ENCODE data around the gene RALGPS1.
A peak's percentile ranks its signal among the peaks of the same experiment; 100 is the strongest.

The RALGPS1 gene

DNA sequence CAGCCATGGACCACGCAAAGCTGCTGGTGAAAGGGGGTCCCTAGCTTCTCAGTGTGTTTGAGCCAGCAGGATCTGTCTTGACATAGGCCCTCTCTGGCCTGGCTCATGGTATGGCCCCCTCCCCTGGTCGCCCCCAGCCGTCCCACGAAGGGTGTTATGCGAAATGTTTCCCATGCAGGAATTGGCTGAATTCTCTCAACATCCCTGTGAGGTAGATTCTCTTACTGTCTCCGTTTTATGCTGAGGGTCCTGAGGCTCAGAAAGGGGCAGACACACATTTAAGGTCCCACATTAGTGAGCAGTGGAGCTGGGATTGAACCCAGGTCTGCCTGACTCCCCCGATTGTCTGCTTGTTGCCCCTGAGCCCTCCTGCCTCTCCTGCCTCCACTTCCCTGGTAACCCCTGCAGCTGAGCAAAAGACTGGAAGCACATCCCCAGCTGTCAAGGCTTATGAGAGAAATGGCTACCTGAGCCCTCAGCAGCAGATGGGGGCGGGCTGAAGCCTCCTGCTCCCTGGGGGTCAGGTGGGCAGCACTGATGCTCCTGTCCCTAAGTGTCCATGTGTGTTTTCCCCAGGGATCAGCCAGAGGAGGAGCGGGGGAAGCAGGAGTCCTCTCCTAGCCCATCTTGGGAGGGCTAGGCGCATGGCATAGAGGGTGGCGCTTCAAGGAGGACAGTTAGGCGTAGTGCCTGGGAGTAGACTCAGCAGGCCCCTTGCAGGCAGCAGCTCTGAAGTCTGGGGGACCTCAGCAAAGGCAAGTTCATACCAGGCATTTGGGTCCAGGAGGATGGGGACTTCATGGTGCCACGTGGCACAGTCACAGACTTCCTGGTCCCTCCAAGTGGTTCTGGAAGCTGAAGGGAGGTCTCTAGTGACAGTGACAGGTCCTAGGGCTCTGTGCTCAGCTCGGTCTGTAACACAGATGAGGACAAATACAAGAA lies 301.0 kb downstream of the RALGPS1 start:
- DNase-seq: no peak

DNA sequence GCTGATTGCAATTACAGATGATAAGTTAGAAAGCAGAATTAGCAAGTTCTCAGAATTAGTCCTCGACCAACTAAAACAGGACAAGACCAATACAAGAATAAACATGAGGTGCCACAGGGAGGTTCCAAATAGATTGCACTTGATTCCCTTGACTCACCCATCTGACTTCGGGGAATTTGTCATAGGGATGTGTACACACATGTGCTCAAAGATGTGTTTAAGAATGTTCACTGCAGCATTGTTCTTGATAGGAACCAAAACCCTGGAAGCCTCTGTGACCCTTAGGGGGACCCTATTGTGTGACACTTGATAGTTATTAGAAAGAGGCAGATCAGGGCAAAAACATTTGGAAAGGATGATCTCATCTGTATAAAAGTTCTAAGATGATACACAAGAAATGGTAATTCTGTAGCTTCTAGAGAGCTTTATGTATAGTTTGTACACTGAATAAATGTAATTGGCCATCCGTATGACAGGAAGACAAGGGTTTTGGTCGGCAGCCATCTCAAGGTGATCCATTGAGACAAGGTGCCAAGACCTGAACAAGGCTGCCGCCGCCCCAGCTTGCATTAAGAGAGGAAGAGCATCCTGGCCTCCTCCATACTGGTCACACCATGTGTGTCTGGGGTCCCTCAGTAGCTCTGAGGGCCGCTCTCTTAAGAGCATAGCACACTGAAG lies 301.8 kb downstream of the RALGPS1 start:
- DNase-seq: no peak

DNA sequence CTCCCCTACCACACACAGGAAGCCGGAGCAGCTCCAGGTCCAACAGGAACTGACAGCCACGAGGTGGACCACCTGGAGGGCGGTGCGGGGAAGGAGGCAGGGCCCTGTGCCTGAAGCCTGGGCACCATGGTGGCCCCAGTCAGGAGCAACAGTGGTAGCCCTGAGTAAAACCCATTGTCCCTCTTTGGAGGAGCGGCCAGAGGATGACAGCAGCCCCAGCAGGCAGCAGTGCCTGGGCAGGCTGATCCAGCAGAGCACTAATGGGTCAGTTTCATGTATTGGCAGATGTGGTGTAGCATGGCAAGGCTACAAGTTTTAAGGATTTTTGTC lies 302.3 kb downstream of the RALGPS1 start:
- DNase-seq: no peak

DNA sequence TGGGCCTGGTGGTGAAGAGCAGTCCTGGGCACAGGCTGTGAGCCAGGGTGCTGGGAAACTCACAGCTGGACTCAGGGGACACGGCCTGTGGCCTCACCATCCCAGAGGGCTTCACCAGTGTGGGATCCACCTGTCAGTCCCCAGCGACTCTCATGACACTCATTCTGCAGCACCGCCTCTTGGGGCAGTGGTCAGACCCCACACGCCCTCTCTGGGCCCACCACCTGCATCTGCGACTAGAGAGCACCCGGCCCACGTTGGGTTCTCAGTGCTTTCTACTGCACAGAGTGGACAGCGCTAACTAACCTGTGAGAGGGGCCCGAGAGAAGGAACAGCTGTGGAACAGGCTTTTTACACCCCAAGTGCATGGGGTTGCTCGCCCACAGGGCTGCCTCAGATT lies 304.2 kb downstream of the RALGPS1 start:
- no peak for DNase-seq

DNA sequence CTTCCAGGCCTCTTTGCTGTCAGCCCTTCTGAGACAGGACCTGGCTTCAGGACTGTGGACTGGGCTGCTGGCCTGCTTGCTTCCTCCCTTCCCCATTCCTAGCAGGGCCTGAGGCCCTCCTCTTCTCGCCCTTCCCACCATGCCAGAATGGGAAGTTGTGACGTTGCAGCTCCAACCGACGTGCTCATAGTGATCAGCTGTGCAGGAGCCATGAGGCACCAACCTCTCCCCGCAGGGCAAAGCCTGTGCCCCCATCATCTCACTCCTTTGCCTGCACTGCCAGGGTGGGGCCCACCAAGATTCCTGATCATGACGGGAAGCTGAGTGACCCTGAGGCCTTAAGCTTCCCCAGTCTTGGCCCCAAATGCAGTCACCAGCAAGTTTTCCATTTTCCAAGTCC lies 304.9 kb downstream of the RALGPS1 start:
- DNase-seq: no peak

DNA sequence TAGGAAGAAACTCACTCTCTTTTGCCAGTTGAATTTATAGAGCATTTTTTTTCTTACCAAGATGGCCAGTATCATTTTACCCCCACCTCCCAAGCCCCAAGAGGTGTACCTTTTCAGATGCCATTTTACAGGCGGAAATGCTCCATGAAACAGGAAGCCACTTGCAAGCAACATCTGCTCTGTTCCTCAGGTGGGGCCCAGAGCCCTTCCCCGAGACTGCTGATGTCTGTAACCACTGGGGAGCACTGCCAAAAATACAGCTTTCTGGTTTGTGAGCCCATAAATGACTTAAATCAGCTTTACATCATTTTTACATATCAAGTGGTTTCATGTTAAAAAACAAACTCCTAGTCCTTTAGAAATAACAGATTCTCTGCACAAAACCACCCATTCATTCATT lies 307.1 kb downstream of the RALGPS1 start:
- no peak for DNase-seq

DNA sequence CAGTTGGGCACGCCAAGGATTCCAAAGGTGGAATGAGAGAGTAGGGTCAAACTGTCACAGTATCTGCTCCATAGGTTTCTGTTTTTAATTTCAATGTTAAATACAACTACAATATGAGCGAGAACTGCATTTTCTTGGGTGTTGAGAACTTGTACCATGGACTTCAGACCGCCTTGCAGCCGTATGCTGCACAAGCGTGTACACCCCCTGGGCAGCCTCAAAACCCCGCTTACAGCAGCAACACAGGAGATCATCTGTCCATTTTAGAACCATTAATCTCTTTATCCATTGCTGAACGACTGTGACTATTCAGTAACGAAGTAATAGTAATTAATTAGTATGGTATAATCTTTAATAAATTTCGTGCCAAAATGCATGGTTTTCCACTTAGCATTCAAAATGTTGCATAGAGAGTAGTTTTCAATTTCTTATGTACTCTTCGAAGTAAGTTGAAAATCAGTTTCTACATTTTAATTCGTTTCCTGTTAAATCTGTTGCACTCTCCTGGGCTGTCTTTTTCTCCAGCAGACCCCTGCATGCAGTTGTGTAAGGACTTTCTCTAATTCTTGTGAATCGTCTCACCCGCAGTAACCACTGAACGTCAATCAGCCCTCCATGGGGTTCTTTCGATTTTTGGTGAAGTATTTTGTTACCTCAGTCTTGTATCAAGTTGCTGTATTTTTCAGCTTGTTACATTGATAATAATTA lies 308.0 kb downstream of the RALGPS1 start:
- DNase-seq: no peak

DNA sequence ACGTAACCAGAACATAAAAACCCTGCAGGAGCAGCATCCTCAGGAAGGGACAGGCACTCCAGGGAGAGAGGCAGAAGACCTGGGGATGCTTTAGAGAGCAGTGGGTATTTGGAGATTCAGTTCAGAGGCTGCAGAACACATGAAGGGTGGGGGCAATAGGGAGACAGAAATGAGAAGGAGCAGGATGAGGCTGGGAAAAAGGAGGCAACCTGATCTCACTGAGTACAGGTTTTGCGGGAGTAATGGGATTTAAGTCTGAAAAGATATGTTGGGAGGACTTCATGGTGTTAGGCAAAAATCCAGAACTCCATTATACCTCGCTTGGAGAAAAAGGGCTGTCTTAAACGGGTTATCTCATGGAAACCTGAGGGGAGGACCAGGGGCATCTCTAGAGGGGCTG lies 308.7 kb downstream of the RALGPS1 start:
- no peak for DNase-seq

DNA sequence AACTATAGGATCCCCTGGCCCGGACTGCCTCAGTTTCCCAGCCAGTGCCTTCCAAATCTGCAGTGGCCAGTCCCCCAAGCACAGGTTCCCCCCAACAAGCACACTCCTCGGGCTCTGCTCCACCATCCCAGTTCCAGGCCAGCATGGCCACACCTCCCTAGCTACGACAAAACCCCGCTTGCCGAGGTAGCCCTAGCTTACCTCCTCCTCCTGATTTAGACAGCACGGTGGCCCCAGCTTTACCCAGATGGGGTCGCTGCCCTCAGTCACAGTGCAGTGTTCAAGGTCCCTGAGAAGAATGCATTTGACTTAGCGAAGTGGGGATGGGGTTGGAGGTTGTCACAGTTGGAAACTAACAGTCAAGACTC lies 309.2 kb downstream of the RALGPS1 start:
- no peak for DNase-seq

DNA sequence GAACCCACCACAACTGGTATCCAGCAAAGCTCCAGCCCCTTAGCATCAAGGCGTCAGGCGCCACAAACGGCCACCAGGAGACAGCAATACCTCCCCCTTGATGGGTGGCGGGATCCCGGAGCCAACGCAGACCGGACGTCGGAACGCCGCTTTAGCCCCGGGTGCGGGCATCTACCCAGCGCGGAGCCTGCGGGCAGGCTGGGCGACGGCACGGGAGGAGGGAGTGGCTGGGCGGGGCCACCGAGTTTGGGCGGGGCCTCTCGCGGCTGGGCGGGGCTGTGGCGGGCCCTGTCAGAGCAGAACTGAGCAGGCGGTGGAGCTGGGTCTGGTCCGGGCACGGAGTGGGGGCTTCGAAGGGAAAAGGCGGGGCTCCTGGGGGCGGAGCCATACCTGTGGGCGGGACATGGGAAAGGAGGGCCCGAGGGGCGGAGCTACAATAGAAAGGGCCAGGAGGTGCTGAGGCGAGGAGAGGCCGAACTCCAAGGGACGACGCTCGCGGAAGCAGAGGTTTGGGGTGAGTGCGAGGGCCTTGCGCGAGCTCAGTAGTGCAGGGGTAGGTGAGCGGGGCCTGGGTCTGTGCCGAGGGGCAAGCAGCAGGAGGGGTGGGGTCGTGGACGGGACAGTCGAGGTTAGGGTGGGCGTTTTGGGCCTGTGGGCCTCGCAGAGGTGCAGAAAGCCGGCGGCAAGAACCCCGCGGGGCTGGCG lies 309.7 kb downstream of the RALGPS1 start:
- DNase-seq: peak; percentile 78

DNA sequence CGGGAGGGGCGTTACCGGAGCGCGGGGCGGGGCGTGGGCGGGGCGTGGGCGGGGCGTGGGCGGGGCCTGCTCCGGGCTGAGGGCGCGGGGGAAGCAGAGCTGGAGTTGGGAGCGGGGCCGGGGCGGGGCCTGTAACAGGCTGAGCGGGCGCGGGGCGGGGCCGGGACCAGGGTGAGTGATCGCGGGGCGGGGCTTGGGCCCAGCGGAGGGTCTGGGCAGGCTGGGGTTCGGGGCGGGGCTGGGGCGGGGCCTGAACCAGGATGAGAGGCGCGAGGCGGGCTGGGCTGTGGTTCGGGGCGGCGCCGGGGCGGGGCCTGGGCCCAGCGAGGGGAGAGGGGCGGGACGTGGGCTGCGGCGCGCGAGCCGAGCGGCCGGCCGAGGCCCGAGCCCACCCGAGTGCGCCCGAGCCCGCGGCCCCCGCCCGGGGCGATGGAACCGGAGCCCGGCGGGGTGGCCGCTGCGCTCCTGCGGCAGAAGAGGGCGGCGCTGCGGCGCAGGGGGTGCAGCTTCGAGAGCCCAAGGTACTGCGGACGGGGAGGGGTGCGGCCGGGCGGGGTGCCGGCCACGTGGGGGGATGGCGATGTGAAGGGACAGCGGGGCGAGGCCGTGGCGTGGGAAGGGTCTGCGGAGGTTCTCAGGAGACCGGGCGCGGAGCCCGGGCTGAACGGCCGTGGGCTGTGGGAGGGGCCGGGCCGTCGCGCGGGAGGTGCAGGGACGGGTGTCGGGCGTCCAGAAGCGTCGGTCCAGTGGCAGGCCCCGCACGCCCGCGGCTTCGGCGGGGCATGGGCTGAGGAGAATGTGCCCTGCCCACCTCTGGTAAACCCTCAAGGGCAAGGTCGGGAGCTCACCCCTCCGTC lies 310.5 kb downstream of the RALGPS1 start:
- peak; percentile 89 for DNase-seq

DNA sequence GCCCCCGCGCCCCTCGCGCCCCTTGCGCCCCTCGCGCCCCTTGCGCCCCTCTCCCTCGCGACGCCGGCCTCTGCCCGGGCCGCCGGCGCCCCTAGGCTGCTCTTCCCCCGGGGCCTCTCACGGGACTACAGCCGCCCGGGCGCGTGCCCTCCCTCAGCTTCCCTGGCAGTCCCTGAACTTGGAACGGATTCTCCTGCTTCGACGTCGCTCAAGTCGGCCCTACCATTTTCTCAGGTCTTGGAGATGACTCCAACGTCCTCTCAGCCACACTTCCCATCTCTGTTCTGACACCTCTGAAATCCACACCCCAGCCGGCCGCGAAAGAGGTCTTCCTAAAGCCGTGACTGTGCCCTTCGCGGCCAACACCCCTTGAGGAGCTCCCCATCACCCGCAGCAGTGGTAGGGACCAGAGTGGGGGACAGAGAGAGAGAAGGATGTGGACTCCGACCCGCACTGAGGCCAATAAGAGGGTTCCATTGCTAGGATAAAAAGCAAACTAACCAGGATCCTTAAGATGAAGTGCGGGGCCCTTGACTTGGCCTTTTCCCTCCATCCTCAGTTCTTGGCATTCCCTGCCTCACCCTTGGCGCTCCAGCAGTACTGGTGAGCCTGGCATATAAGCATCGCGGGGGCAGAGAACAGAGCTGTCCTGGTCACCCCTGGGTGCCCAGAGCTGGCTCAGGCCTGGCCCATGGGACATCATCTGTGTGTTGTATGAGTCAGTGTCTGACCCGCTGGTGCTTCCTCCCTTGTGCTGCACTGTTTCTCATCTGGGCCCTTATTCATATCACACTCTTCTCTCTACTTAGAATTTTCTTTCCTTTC lies 311.4 kb downstream of the RALGPS1 start:
- no peak for DNase-seq

DNA sequence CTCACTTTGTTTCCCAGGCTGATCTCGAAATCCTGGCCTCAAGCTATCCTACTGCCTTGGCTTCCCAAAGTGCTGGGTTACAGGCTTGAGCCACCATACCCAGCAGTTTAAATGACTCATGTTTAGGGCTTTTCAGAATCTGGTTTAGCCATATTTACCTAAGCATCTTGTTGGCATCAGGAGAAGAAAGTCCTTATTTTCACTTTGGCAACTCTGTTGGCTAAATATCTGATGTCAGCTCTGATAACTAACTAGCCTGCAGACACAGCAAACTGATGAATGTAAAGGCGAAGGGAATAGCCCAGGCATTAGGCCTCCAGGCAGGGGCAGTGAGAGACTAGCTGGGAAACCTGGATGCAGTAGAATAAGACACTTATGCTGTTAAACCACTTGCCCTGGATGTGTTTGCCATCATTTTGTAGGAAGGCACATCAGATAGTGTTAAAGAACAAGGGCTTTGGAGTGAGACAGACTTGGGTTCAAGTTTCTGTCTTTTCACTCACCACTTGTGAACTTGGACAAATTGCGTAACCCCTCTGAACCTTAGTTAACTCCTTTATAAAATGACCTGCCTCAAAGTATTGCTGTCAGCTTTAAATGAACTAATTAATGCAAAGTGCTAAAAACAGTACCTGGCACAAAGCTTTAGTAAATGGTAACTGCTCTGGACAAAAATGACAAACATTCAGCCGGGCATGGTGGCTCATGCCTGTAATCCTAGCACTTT lies 315.3 kb downstream of the RALGPS1 start:
- DNase-seq: no peak

DNA sequence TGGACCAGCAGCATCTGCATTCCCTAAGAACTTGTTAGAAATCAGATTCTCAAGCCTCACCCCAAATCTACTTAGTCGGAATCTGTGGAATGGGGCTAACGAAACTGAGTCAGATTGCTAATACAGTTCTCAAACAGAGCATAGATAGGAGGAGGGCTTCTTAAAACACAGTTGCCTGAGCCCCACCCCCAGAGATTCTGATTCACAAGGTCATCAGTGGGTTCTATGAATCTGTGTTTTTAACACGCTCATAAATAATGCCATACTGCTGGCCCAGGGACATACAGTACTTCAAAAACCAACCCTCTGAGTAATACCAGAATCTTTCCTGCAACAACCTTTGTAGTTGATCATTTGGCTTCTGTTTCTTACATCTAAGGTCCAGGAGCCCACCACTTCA lies 317.1 kb downstream of the RALGPS1 start:
- DNase-seq: no peak

DNA sequence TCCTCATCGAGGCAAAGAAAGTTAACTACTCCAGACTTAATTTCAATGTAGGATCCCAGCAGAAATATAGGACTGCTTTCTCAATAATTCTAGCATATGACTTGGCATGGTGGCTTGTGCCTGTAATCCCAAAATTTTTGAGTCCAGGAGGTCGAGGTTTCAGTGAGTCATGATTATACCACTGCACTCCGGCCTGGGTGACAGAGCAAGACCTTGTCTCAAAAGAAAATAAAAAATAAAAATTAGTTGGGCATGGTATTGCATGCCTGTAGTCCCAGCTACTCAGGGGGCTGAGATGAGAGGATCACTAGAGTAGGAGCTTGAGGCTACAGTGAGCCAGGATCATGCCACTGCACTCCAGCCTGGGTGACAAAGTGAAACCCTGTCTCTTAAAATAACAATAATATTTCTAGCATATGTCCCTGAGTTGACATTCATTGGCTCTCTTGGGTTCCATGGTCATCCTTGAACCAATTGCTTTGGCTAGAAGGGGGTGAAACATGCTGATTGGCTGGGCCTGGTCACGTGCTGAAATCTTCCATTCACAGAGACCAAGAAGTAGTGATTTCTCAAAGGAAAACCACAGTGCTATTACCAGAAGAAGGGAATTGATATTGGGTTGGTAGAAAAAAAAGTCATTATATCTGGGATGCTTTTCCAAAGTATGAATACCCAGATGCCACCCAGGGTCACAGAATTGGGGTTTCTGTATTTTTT lies 318.4 kb downstream of the RALGPS1 start:
- DNase-seq: no peak

DNA sequence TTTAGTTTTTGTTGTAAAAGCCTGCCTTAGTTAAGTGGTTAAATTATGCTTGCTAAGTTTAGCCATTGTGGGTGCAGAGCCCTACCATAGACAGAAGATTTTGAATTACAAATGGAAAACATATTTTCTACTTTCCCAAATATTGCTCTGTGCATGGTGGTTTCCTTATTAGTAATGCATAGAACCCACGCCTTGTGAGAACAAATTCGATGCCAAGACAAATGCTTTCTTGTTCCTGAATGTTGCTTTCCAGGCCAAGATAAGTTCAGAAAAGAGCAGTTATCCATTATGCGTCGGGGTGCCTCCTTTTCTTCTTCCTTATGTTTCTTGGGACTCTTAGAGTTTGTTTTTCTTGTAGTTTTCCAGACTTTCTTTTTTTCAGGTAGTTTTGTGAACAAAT lies 319.0 kb downstream of the RALGPS1 start:
- DNase-seq: no peak

DNA sequence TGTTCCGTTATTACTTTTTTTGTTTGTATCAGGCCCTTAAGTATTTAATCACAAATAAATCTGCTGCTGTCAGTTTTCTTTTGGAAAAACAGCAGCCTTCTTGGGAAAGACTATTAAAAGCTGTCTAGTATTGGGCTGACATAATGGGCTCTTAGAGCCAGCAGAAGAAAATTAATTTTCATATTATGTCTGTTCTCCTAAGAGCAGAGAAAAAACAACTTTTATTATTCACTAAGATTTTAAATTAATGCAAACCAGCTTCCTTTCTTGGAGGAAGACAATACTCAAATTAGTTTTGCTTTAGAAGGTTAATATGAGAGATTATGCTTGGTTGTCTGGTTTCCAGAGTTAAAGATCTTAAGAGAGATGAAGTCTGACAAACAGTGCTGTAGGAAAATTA lies 319.4 kb downstream of the RALGPS1 start:
- no peak for DNase-seq

DNA sequence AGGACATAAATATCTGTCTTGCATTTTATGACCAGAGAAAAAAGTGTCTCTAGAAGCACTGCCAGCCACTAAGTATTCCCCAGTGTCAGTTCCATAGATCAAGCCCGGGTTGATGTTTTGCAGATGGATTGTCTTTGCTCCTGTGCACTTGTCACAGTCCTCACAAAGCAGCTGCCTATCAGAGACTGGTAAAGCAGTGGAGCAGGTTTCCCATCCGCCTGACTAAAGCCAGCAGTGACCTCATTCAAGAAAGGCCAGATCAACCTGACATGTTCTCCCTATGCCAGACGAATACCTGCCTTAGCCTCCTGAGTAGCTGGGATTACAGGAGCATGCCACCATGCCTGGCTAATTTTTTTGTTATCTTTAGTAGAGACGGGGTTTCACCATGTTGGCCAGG lies 323.2 kb downstream of the RALGPS1 start:
- DNase-seq: no peak

DNA sequence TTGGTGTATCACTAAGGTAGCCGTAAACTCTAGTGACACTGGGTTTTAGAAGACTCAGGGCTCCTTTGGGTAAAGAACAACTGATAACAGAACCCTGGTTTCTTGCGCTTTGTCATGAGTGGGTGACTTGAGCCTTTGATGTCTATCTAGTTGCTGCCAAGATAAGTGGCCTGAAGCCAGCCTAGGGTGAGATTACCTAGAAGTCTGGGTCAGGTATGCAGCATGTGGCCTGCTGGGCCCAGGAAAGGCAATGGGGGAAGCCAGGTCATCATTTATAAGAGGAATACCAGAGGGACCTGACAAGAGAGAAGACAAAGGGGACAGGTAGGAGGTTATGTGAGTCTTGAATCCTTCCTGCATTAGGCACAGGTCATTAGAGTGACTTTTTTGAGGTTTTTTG lies 326.8 kb downstream of the RALGPS1 start:
- no peak for DNase-seq

Data from activated T-cell treated with anti-CD3 and anti-CD28 coated beads for 4 hours (primary cell).